ENCODE data around the gene WDR47.
A peak's percentile ranks its signal among the peaks of the same experiment; 100 is the strongest.

The WDR47 gene

GRCh38 chr1:109083501-109083900 lies 41.6 kb upstream of the WDR47 start:
- H3K27me3 ChIP-seq = no peaks in the 10 kb centered on the region
- no peaks in the 10 kb centered on the region for H3K9me3 ChIP-seq (replicated peaks in 1 of 11)
- no peak for TF ChIP-seq Cebpa-rat (IDR thresholded peaks at IDR 0.05)
- no peak overlapping the region for H3K9ac ChIP-seq
- no peaks in the 10 kb centered on the region for H3K36me3 ChIP-seq
- no peaks in the 10 kb centered on the region for H4K20me1 ChIP-seq
- H3K4me3 ChIP-seq = no peak overlapping the region
- H3K4me1 ChIP-seq = peaks cover 0 to 3% (median 0%) of the 10 kb centered on the region in 10 experiments; a peak in 2 of 20 replicates
- H3K4me2 ChIP-seq = no peak overlapping the region
- no peak overlapping the region for H3K27ac ChIP-seq

- H3K27me3 ChIP-seq = no peaks in the 10 kb centered on the region
- no peak overlapping the region for H3K9ac ChIP-seq
- H3K27ac ChIP-seq = no peak overlapping the region
- no peaks in the 10 kb centered on the region for H4K20me1 ChIP-seq
- no peaks in the 10 kb centered on the region for H3K9me3 ChIP-seq (replicated peaks in 1 of 11)
- TF ChIP-seq Cebpa-rat (IDR thresholded peaks at IDR 0.05) = no peak
- H3K4me1 ChIP-seq = peaks cover 7 to 14% (median 8%) of the 10 kb centered on the region in 10 experiments; a peak in 18 of 20 replicates
- no peak overlapping the region for H3K4me3 ChIP-seq
- H3K4me2 ChIP-seq = no peak overlapping the region
- H3K36me3 ChIP-seq = no peaks in the 10 kb centered on the region
Measured at GRCh38 chr1:109080441-109081082, 38.7 kb upstream of the WDR47 start.

GRCh38 chr1:109079240-109079622 lies 37.3 kb upstream of the WDR47 start:
- Histone ChIP-seq H3K9me3 (replicated peaks in 1 of 11) (no peaks in the 10 kb centered on the region), H4K20me1 (no peaks in the 10 kb centered on the region), H3K27me3 (no peaks in the 10 kb centered on the region), H3K27ac (no peak overlapping the region), H3K9ac (no peak overlapping the region), H3K4me1 (peaks cover 13 to 21% (median 18%) of the 10 kb centered on the region in 10 experiments), H3K4me2 (no peak overlapping the region), H3K4me3 (no peak overlapping the region), H3K36me3 (peaks cover 0 to 5% (median 0%) of the 10 kb centered on the region in 11 experiments; a peak in 1 of 22 replicates)
- TF ChIP-seq Cebpa-rat (IDR thresholded peaks at IDR 0.05) = no peak

GRCh38 chr1:109078317-109078716 lies 36.4 kb upstream of the WDR47 start:
- no peak overlapping the region for H3K4me2 ChIP-seq

GRCh38 chr1:109075531-109076490 lies 33.9 kb upstream of the WDR47 start, which contains the start of gene TAF13:
TAF13 (minus strand) TSS chr1:109076003; CDS start chr1:109075947, 56 bp downstream.
- Histone ChIP-seq H3K36me3 (peaks cover 18 to 33% (median 28%) of the 10 kb centered on the region in 11 experiments; a peak in 21 of 22 replicates), H3K4me3 (peak within 1 kb of the TSS; percentile 60 to 81 (median 76)), H3K9ac (peak within 1 kb of the TSS; percentile 76 to 94 (median 87)), H3K4me1 (peaks cover 18 to 39% (median 28%) of the 10 kb centered on the region in 10 experiments), H4K20me1 (peaks cover 0 to 30% (median 4%) of the 10 kb centered on the region in 11 experiments; a peak in 6 of 22 replicates), H3K4me2 (peak within 1 kb of the TSS; percentile 72 to 97 (median 81)), H3K27me3 (no peaks in the 10 kb centered on the region), H3K27ac (peak within 1 kb of the TSS; percentile 88 to 97 (median 93)), H3K9me3 (replicated peaks in 1 of 11) (peaks cover 0 to 8% (median 6%) of the 10 kb centered on the region in 11 experiments; a peak in 14 of 22 replicates)
- no peak for TF ChIP-seq Cebpa-rat (IDR thresholded peaks at IDR 0.05)

More at GRCh38 chr1:109078317-109078716, 36.4 kb upstream of the WDR47 start:
- peaks cover 15 to 27% (median 19%) of the 10 kb centered on the region in 10 experiments for H3K4me1 ChIP-seq
- peaks cover 0 to 7% (median 6%) of the 10 kb centered on the region in 11 experiments; a peak in 14 of 22 replicates for H3K9me3 ChIP-seq (replicated peaks in 1 of 11)
- no peak overlapping the region for H3K4me3 ChIP-seq
- H3K36me3 ChIP-seq = peaks cover 6 to 12% (median 6%) of the 10 kb centered on the region in 11 experiments; a peak in 20 of 22 replicates
- peak overlapping the region in 1 of 11 experiments; percentile 24; a peak in 1 of 22 replicates for H3K9ac ChIP-seq
- no peak overlapping the region for H3K27ac ChIP-seq
- no peaks in the 10 kb centered on the region for H3K27me3 ChIP-seq
- TF ChIP-seq Cebpa-rat (IDR thresholded peaks at IDR 0.05) = no peak
- peaks cover 0 to 6% (median 0%) of the 10 kb centered on the region in 11 experiments; a peak in 1 of 22 replicates for H4K20me1 ChIP-seq

GRCh38 chr1:109069294-109069693 lies 27.4 kb upstream of the WDR47 start:
- Histone ChIP-seq H3K9ac (no peak overlapping the region), H3K9me3 (replicated peaks in 1 of 11) (peaks cover 0 to 8% (median 6%) of the 10 kb centered on the region in 11 experiments; a peak in 14 of 22 replicates), H3K4me3 (no peak overlapping the region), H3K27ac (no peak overlapping the region), H3K27me3 (no peaks in the 10 kb centered on the region), H4K20me1 (peaks cover 0 to 89% (median 28%) of the 10 kb centered on the region in 11 experiments; a peak in 11 of 22 replicates), H3K36me3 (peaks cover 78 to 98% (median 92%) of the 10 kb centered on the region in 11 experiments), H3K4me2 (no peak overlapping the region), H3K4me1 (peaks cover 0 to 24% (median 10%) of the 10 kb centered on the region in 10 experiments; a peak in 13 of 20 replicates)
- TF ChIP-seq Cebpa-rat (IDR thresholded peaks at IDR 0.05) = no peak

GRCh38 chr1:109067883-109068282 lies 26.0 kb upstream of the WDR47 start:
- no peak overlapping the region for H3K9ac ChIP-seq
- peaks cover 0 to 80% (median 28%) of the 10 kb centered on the region in 11 experiments; a peak in 11 of 22 replicates for H4K20me1 ChIP-seq
- no peak overlapping the region for H3K27ac ChIP-seq
- H3K36me3 ChIP-seq = peaks cover 83 to 99% (median 95%) of the 10 kb centered on the region in 11 experiments
- H3K4me3 ChIP-seq = no peak overlapping the region
- TF ChIP-seq Cebpa-rat (IDR thresholded peaks at IDR 0.05) = no peak
- no peaks in the 10 kb centered on the region for H3K27me3 ChIP-seq
- no peaks in the 10 kb centered on the region for H3K9me3 ChIP-seq (replicated peaks in 1 of 11)
- H3K4me2 ChIP-seq = no peak overlapping the region
- peaks cover 0 to 16% (median 7%) of the 10 kb centered on the region in 10 experiments; a peak in 11 of 20 replicates for H3K4me1 ChIP-seq

- Histone ChIP-seq H3K4me1 (peaks cover 0 to 3% (median 0%) of the 10 kb centered on the region in 10 experiments; a peak in 2 of 20 replicates), H3K27ac (no peak overlapping the region), H3K36me3 (peaks cover 69 to 95% (median 81%) of the 10 kb centered on the region in 11 experiments), H3K9ac (no peak overlapping the region; a peak in 1 of 22 replicates), H3K4me3 (no peak overlapping the region), H3K9me3 (replicated peaks in 1 of 11) (no peaks in the 10 kb centered on the region), H4K20me1 (peaks cover 0 to 53% (median 23%) of the 10 kb centered on the region in 11 experiments; a peak in 11 of 22 replicates), H3K27me3 (no peaks in the 10 kb centered on the region), H3K4me2 (no peak overlapping the region)
- TF ChIP-seq Cebpa-rat (IDR thresholded peaks at IDR 0.05) = no peak
Measured at GRCh38 chr1:109065137-109065536, 23.2 kb upstream of the WDR47 start.
